A549 (cell line): ENCODE measurements around the gene PIP4K2A. TPM values are rescaled to one million over a fixed set of nuclear protein-coding genes. Genes with fewer than 3 reads are reported as not detected.

Experiments
- ATAC-seq, 2 experiments: fragments of 200-7000 bp in 1 of 2; fragments of >200 bp in 1 of 2; cut with Nextera tagmentation in 1 of 2; cut with Tn5 transposase in 1 of 2; 3 replicates each; pipeline versions ENCODE4 v1.8.0 to v1.9.1; 2018 to 2020; ENCODE audit warnings: mild to moderate bottlenecking in 1 of 2, moderate library complexity in 1 of 2
- CTCF ChIA-PET: fragments of 300-600 bp; sonication (Branson Sonifier 250); formaldehyde crosslinking; extraction: SDS; loops from one replicate; lab custom pipeline; 2021; ENCODE audit warnings: antibody characterized with exemption, inconsistent platforms; lab: Yijun Ruan, JAX
- POLR2A ChIA-PET: fragments of 350-600 bp; formaldehyde crosslinking; extraction: SDS; loops from one replicate; lab custom pipeline; 2021; ENCODE audit warnings: antibody characterized with exemption, inconsistent platforms; lab: Yijun Ruan, JAX
- DNase-seq, 2 experiments: peaks; one replicate each; pipeline versions ENCODE4 v3.0.0 to v3.0.0-alpha.2; 2011 to 2016; ENCODE audit warnings: low read depth in 1 of 2, low spot score in 1 of 2
- FAIRE-seq: peaks from 2 replicates; lab custom pipeline; 2011; peaks lifted over from hg19 to GRCh38; lab: Jason Lieb, UNC
- H3K27ac ChIP-seq, 2 experiments: fragments of >200 bp; sonication (Bioruptor Twin); formaldehyde crosslinking; 3 replicates each; pipeline ENCODE4 v1.5.1; 2016 to 2017
- H3K4me1 ChIP-seq: fragments of >200 bp; sonication (Bioruptor Twin); formaldehyde crosslinking; 3 replicates; pipeline ENCODE4 v1.6.1; 2016
- H3K4me2 ChIP-seq: fragments of >200 bp; sonication (Bioruptor Twin); formaldehyde crosslinking; 3 replicates; pipeline ENCODE4 v1.6.1; 2016
- H3K4me3 ChIP-seq: fragments of >200 bp; sonication (Bioruptor Twin); formaldehyde crosslinking; 3 replicates; pipeline ENCODE4 v1.5.1; 2016
- H3K9me3 ChIP-seq: fragments of >200 bp; sonication (Bioruptor Twin); formaldehyde crosslinking; 3 replicates; pipeline ENCODE4 v1.6.1; 2016
- CBX8 ChIP-seq: fragments of 200-600 bp; sonication (generic); IDR thresholded peaks from 2 replicates; pipeline ENCODE4 v1.6.1; 2016
- CEBPB ChIP-seq, 2 experiments: fragments of >200 bp in 1 of 2; sonication (Bioruptor Twin) in 1 of 2; formaldehyde crosslinking in 1 of 2; IDR thresholded peaks; 2 replicates each; pipeline ENCODE4 v1.6.1; 2012 to 2016
- CHD4 ChIP-seq: fragments of 200-600 bp; sonication (generic); IDR thresholded peaks from 2 replicates; pipeline ENCODE4 v1.6.1; 2016; ENCODE audit warnings: antibody characterized with exemption, mild to moderate bottlenecking, borderline replicate concordance
- EHMT2 ChIP-seq: fragments of 200-600 bp; sonication (generic); IDR thresholded peaks from 2 replicates; pipeline ENCODE4 v1.6.1; 2016; ENCODE audit warnings: antibody characterized with exemption, low read depth, mild to moderate bottlenecking, moderate library complexity
- ELK1 ChIP-seq: fragments of 150-350 bp; IDR thresholded peaks from 2 replicates; pipeline ENCODE4 v1.6.1; 2014; ENCODE audit warnings: low read depth, mild to moderate bottlenecking, low read length
- FOSL2 ChIP-seq, 2 experiments: fragments of 450-650 bp in 1 of 2; fragments of >200 bp in 1 of 2; sonication (Bioruptor Twin) in 1 of 2; formaldehyde crosslinking; IDR thresholded peaks; 2 replicates each; pipeline versions ENCODE4 v1.5.0 to v1.6.1; 2016 to 2020; ENCODE audit warnings: mild to moderate bottlenecking in 1 of 2, moderate library complexity in 1 of 2
- FOXS1 ChIP-seq: fragments of 250-450 bp; sonication (Bioruptor Pico); IDR thresholded peaks from 2 replicates; pipeline ENCODE4 v1.5.0; 2020; ENCODE audit warnings: mild to moderate bottlenecking, moderate library complexity
- HDAC2 ChIP-seq: fragments of 200-600 bp; sonication (generic); IDR thresholded peaks from 2 replicates; pipeline ENCODE4 v1.6.1; 2016
- HOXB13 ChIP-seq: fragments of 250-450 bp; sonication (Bioruptor Pico); IDR thresholded peaks from 2 replicates; pipeline ENCODE4 v1.5.0; 2020; ENCODE audit warnings: low read depth, mild to moderate bottlenecking, moderate library complexity
- HOXB5 ChIP-seq: fragments of 250-450 bp; sonication (Bioruptor Pico); IDR thresholded peaks from 2 replicates; pipeline ENCODE4 v1.5.0; 2020; ENCODE audit warnings: mild to moderate bottlenecking, moderate library complexity
- JUNB ChIP-seq: fragments of >200 bp; sonication (Bioruptor Twin); formaldehyde crosslinking; IDR thresholded peaks from 2 replicates; pipeline ENCODE4 v1.6.1; 2016
- KDM5A ChIP-seq: fragments of 200-600 bp; sonication (generic); IDR thresholded peaks from 2 replicates; pipeline ENCODE4 v1.6.1; 2016; ENCODE audit warnings: antibody characterized with exemption, mild to moderate bottlenecking
- MAFK ChIP-seq: fragments of 450-650 bp; IDR thresholded peaks from 2 replicates; pipeline ENCODE4 v1.6.1; 2014; ENCODE audit not compliant: partially characterized antibody
- MAZ ChIP-seq: fragments of 150-350 bp; IDR thresholded peaks from 2 replicates; pipeline ENCODE4 v1.6.1; 2014; ENCODE audit warnings: antibody characterized with exemption, low read depth, low read length, borderline replicate concordance
- NPAS2 ChIP-seq: fragments of 250-450 bp; sonication (Bioruptor Pico); IDR thresholded peaks from 2 replicates; pipeline ENCODE4 v1.8.0; 2022; ENCODE audit warnings: mild to moderate bottlenecking, moderate library complexity, borderline replicate concordance
- NR3C1 ChIP-seq: fragments of >200 bp; sonication (Bioruptor Twin); formaldehyde crosslinking; IDR thresholded peaks from 3 replicates; pipeline ENCODE4 v1.6.1; 2017
- POLR2A ChIP-seq: IDR thresholded peaks from 2 replicates; pipeline ENCODE4 v1.6.1; 2012; ENCODE audit warnings: mild to moderate bottlenecking, low read length
- POLR2AphosphoS2 ChIP-seq: conservative IDR thresholded peaks from 2 replicates; pipeline ENCODE4 v1.6.1; 2012; ENCODE audit warnings: low read length, improper control_type of control experiment, inconsistent platforms
- RARB ChIP-seq: fragments of 250-450 bp; sonication (Bioruptor Pico); IDR thresholded peaks from 2 replicates; pipeline ENCODE4 v1.8.0; 2021; ENCODE audit warnings: mild to moderate bottlenecking, moderate library complexity
- RFX5 ChIP-seq: fragments of 450-650 bp; IDR thresholded peaks from 2 replicates; pipeline ENCODE4 v1.7.1; 2014; ENCODE audit warnings: antibody characterized with exemption, mild to moderate bottlenecking, moderate library complexity
- RNF2 ChIP-seq: fragments of 200-600 bp; sonication (generic); IDR thresholded peaks from 2 replicates; pipeline ENCODE4 v1.6.1; 2016; ENCODE audit warnings: low read depth, mild to moderate bottlenecking, antibody characterized with exemption, moderate library complexity, borderline replicate concordance
- SREBF2 ChIP-seq: fragments of 450-650 bp; IDR thresholded peaks from 2 replicates; pipeline ENCODE4 v1.6.1; 2014; ENCODE audit warnings: mild to moderate bottlenecking, moderate library complexity
- ZC3H11A ChIP-seq: fragments of 450-650 bp; IDR thresholded peaks from 2 replicates; pipeline ENCODE4 v1.6.1; 2014; ENCODE audit warnings: antibody characterized with exemption, mild to moderate bottlenecking
- ZSCAN20 ChIP-seq: fragments of 250-450 bp; sonication (Bioruptor Pico); IDR thresholded peaks from 2 replicates; pipeline ENCODE4 v1.8.0; 2022; ENCODE audit warnings: mild to moderate bottlenecking, moderate library complexity
- WGBS: methylation state at CpG from one replicate; pipeline ENCODE4 v1.1.6; 2017; ENCODE audit errors: missing lambda C conversion rate; 5-methylcytosine and 5-hydroxymethylcytosine counted together
- polyA plus RNA-seq, 4 experiments: library from polyadenylated mRNA; depleted of rRNA in 3 of 4; stranded (reverse); fragments of >200 nt; fragmentation: RNase III in 1 of 4; extraction: RNeasy Plus Mini Kit Qiagen cat#74134 plus additional on column Dnase treatment in 1 of 4; gene quantifications; 2 replicates in 3 of 4; 3 replicates in 1 of 4; pipeline ENCODE4 v1.2.3, GENCODE V29; 2011 to 2017

The PIP4K2A gene
- polyA plus RNA-seq, 2 of the 4 experiments (the other 2 are of a cell fraction): 23.1 to 24.0 TPM

GRCh38 chr10:22673785-22674572 lies 40.4 kb downstream of the PIP4K2A start:
- Histone ChIP-seq H3K27ac (no peak overlapping the region), H3K4me2 (no peak overlapping the region), H3K4me1 (0 out of 3 replicates have a peak, but pooled peaks cover 7% of the 10 kb centered on the region), H3K4me3 (no peak overlapping the region), H3K9me3 (no peaks in the 10 kb centered on the region)
- DNase-seq (no peak), ATAC-seq (no peak), FAIRE-seq (no peak)
- TF ChIP-seq EHMT2 (no peak), CHD4 (no peak), ELK1 (no peak), ZSCAN20 (CRISPR knock-in tag) (no peak), CEBPB (IDR thresholded peaks at IDR 0.05) (no peak)
- CTCF ChIA-PET: interaction anchor here (1.1 kb wide), 1 partner anchor 12 kb away, joined by 4 read pairs; no protein-coding TSS in a partner anchor
- POLR2A ChIA-PET: no interaction called here
- 95% methylated on average over 2 of the region's 2 CpGs for WGBS

GRCh38 chr10:22673091-22673392 lies 41.3 kb downstream of the PIP4K2A start:
- Histone ChIP-seq H3K27ac (no peak overlapping the region), H3K4me3 (no peak overlapping the region), H3K4me2 (no peak overlapping the region), H3K9me3 (no peaks in the 10 kb centered on the region), H3K4me1 (0 out of 3 replicates have a peak, but pooled peaks cover 7% of the 10 kb centered on the region)
- TF ChIP-seq NPAS2 (CRISPR knock-in tag) (no peak), MAFK (no peak), NR3C1 (no peak), FOXS1 (no peak), KDM5A (no peak), RFX5 (no peak), CEBPB (IDR thresholded peaks at IDR 0.05) (no peak), HOXB13 (CRISPR knock-in tag) (no peak), RARB (CRISPR knock-in tag) (no peak)
- 100% methylated on average over 1 of the region's 1 CpG for WGBS
- DNase-seq (no peak), FAIRE-seq (no peak), ATAC-seq (no peak)
- ChIA-PET CTCF (interaction anchor here (1.9 kb wide), 1 partner anchor 10 kb away, joined by 4 read pairs; no protein-coding TSS in a partner anchor), POLR2A (no interaction called here)

- TF ChIP-seq EHMT2 (no peak), CBX8 (no peak), RNF2 (no peak), POLR2AphosphoS2 (no peak), SREBF2 (no peak), KDM5A (no peak), POLR2A (no peak), HOXB5 (CRISPR knock-in tag) (no peak), CHD4 (no peak), ZC3H11A (no peak), MAZ (no peak), JUNB (no peak), CEBPB (IDR thresholded peaks at IDR 0.05) (no peak), FOSL2 (IDR thresholded peaks at IDR 0.05) (no peak), FOSL2 (CRISPR knock-in tag; IDR thresholded peaks at IDR 0.05) (no peak), HDAC2 (no peak)
- POLR2A ChIA-PET: interaction anchor here (0.6 kb wide), 1 partner anchor 415 kb away, joined by 4 read pairs; no protein-coding TSS in a partner anchor
- Histone ChIP-seq H3K9me3 (no peaks in the 10 kb centered on the region), H3K27ac (no peak overlapping the region), H3K4me2 (no peak overlapping the region), H3K4me1 (0 out of 3 replicates have a peak, but pooled peaks cover 7% of the 10 kb centered on the region), H3K4me3 (no peak overlapping the region)
- FAIRE-seq (no peak), DNase-seq (no peak), ATAC-seq (no peak)
- WGBS: 66% methylated on average over 7 of the region's 7 CpGs
- CTCF ChIA-PET: interaction anchor here (0.6 to 1.9 kb wide), 2 partner anchors 10 to 1973 kb away, joined by 4 read pairs; no protein-coding TSS in a partner anchor
These were observed 41.9 kb downstream of the PIP4K2A start for GRCh38 chr10:22672319-22673090.
